Epithelial cell of proximal tubule (primary cell): Measurements from ENCODE around the gene LIN52. TPM values are rescaled to one million over a fixed set of nuclear protein-coding genes. Genes with fewer than 3 reads are reported as not detected.

Experiments used
- DNase-seq: peaks from one replicate; pipeline ENCODE4 v3.0.0-alpha.2; 2011; ENCODE audit warnings: low read depth
- H3K4me3 ChIP-seq: 2 replicates; pipeline ENCODE4 v1.5.1; 2011; ENCODE audit warnings: low read depth, mild to moderate bottlenecking, low read length
- CTCF ChIP-seq: conservative IDR thresholded peaks from 2 replicates; pipeline ENCODE4 v1.5.1; 2012; ENCODE audit warnings: low read depth, mild to moderate bottlenecking, low read length
- total RNA-seq: library from RNA; depleted of rRNA; stranded (reverse); fragments of >200 nt; gene quantifications from 2 replicates; pipeline ENCODE4 v1.2.3, GENCODE V29; 2015

LIN52 gene
- total RNA-seq, 1 donor from 2014 or later = 4.6 TPM

- H3K4me3 ChIP-seq = no peak overlapping the region
- TF ChIP-seq CTCF = no peak
- DNase-seq = no peak
Observed at GRCh38 chr14:74213907-74214803, 129.4 kb downstream of the LIN52 start.

DNA sequence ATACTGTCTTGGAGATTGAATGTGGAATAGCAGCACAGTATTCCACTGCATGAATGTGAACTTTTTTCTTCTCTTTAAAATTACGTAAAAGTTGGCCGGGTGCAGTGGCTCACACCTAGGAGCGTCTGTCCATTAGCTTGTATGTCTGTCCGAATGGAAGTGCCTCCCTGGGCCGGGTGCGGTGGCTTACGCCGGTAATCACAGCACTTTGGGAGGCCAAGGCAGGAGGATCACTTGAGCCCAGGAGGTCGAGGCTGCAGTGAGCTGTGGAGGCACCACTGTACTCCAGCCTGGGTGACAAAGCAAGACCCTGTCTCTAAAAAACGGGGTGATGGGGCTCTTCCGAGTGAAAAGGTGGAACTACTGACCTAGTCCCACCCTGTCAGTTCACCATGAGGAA, 131.9 kb downstream of the LIN52 start:
- no peak for TF ChIP-seq CTCF
- no peak for DNase-seq
- H3K4me3 ChIP-seq = no peak overlapping the region

DNA sequence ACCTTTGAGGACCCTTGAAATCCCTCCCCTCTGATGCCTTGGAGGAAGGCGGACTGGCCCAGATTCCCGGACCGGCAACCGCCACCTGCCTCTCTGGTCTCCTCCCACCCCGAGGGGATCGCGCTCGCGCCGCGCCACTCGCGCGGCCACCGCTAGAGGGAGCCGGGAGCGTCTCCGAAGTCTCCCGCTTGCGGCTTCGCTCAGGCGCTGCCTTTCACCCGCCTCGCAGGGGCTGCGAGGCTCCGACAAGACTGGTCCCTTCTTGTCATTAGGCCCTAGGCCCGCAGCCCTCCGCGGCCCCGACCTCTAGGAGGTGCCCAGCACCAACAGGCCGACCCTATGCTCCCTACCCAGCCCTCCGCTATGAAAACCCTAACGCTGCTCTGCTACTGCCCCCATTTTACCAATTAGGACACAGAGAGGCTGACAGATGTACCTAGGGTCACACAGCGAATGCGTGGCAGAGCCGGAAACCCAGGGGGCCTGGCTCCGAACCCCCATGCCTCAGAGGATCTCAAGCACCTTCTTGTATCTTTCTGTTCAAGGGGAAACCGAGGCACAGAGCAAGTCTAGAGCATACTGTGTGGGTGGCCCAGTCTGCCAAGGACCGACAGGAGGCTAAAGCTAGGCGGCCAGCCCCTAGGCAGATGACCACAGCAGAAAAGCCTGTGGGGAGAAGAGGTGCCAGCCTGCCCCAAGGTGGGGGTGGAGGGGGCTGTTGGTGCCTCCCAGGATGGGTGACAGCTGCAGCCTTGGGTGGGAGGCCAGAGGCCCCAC, 133.1 kb downstream of the LIN52 start:
- peak; percentile 90 for TF ChIP-seq CTCF
- H3K4me3 ChIP-seq = peak overlapping the region; percentile 25
- no peak for DNase-seq

DNA sequence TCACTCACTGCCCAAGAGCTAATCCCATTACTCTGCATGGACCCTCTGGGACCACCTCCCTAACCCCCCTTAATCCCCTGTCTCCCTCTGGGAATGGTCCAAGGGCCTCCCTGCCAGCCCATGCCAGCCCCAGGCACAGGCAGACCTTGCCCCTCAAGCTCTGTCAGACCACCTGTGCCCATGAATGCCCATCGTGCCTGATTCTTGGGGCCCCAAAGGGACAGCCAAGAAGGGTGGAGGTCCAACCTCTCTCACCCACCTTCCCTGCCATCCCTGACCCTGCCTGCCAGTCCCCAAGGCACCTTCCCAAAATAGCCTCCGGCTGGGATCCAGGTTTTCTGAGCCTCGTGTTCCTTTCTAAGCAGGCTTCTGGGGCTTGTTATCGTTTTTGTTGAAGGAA, 133.7 kb downstream of the LIN52 start:
- TF ChIP-seq CTCF = no peak
- no peak for DNase-seq
- H3K4me3 ChIP-seq = no peak overlapping the region

- H3K4me3 ChIP-seq = no peak overlapping the region
- no peak for DNase-seq
- TF ChIP-seq CTCF = no peak
Observed at GRCh38 chr14:74219277-74220205, 134.8 kb downstream of the LIN52 start.

GRCh38 chr14:74220991-74221390, 136.2 kb downstream of the LIN52 start:
- H3K4me3 ChIP-seq = no peak overlapping the region
- no peak for DNase-seq
- TF ChIP-seq CTCF = no peak
